HG03460 (cell line): ENCODE data around the gene FLNC.

Experiments used
- ATAC-seq: cut with Tn5 transposase; IDR thresholded peaks from one replicate; pipeline ENCODE4 v1.9.1; 2021; ENCODE audit not compliant: unreplicated experiment

The FLNC gene

DNA sequence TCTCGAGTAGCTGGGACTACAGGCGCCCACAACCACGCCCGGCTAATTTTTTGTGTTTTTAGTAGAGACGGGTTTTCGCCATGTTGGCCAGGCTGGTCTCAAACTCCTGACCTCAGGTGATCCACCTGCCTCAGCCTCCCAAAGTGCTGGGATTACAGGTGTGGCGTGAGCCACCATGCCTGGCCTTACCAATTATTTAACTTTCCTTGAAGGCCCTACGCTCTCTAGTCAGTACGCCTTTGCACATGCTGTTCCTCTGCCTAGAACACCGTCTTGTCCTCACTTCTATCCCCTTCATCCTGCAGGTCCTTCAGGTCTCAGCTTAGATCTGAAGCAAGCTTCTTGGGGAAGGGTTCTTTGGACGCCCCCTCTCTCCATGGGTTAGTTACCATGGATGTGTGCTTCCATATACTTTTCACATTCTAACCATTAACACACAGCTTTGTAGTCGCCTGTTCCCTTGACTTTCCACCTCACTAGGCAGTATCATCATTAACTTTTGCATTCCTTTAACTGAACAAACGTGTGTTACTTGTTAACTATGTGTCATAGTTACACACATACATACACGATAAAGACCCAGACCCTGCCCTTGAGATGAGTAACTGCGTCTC is 31.9 kb downstream of the FLNC start:
- no peak for ATAC-seq

DNA sequence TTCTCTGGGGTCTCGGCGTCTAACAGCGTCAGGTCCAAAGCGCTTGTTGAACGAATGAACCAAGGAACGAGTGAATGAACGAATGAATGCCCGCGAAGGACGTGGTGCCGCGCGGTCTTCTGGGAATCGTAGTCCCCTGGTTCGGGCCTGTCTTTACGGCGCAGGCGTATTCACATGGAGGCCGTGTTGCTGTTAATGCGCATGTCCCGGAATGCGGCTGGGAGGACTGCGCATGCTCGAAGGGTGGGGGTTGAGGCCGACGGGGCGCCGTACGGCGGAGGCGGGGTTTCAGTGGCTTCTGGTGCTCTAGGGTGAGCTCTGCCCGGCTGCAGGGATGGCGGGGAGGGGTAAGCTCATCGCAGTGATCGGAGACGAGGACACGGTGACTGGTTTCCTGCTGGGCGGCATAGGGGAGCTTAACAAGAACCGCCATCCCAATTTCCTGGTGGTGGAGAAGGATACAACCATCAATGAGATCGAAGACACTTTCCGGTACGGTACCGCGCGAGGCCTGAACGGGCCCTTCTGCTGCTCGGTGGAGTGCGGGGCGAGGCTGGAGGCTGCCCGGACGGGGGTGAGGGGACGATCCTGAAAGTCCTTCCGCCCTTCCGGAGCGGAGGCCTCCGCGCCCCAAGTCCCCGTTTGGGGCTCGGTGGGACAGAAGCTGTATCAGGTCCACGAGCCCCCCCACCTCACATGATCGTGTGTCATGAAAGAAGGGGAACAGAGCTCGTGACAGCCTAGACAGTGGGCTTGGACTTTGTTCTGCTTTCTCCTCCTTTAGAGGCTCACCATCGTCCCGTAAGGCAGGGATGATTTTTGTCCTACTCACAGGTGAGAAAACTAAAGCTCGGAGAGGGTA is 32.6 kb downstream of the FLNC start, which contains the start of gene ATP6V1F:
Gene ATP6V1F, plus strand, starts transcription at position 286 of the 862 bp plus-strand sequence. Its CDS starts 49 bp downstream, at position 335.
- peak; percentile 83 for ATAC-seq

DNA sequence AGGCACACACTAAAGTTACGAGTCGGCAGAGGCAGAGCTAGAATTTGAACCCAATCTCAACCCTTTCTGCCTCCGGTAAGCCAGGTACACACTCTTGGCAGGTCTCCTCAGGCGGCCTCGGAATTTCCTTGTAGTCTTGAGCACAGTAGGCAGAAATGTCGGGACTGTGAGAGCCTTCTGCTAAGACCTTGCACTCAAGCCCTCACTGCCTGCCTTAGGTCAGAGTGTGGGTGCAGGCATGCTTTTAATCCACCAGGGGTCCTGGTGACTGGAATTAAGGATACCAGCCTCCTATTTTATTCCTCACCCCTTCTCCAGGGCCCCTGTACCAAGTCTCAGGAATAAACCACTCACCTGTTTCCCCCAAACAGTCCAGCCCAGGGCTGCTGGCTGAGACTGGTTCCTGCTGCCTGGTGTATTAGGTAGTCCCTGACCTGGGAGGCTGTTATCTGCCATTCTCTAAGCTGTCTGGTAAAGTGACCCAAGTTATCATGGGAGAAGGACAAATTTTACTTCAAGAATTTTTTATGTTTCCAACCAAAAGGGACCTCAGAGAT is 33.3 kb downstream of the FLNC start:
- peak; percentile 39 for ATAC-seq

DNA sequence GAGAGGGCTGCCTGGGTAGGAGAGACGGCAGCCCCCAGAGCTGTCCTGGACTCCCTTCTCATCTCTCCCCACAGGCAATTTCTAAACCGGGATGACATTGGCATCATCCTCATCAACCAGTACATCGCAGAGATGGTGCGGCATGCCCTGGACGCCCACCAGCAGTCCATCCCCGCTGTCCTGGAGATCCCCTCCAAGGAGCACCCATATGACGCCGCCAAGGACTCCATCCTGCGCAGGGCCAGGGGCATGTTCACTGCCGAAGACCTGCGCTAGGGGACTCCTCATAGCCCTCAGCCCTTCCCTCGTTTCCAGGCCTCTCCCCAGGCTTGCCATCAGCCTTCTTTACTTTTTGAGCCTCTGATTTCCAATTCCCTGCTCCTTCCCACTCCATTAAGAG is 35.1 kb downstream of the FLNC start:
- no peak for ATAC-seq

DNA sequence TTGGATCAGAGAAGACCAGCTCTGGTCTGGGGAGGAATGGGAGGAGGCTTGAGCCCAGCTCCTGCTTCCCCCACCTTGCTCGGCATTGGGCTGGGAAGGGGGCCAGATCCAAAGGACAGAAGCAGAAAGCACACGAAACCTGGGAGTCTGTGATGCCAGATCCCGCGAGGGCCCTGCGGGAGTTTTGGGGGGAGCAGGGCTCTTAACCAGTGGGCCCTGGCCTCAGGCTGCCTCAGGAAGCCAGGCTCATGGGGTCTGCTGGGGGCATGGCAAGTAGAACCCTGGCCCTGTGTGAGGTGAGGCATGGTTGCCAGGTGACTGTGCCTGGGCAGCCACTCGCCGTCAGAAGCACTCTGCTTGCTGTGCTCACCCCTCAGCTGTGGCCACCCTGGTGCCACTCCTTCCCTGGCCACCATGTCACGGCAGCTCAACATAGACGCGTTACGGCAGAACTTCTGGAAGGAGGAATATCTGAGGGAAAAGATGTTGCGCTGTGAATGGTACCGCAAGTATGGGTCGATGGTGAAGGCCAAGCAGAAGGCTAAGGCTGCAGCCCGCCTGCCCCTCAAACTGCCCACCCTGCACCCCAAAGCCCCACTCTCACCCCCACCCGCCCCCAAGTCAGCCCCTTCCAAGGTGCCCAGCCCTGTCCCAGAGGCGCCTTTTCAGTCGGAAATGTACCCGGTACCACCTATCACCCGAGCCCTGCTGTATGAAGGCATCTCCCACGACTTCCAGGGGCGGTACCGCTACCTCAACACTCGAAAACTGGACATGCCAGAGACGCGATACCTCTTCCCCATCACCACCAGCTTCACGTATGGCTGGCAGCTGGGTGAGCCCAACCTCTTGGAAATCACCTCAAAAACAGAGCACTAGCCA is 36.0 kb downstream of the FLNC start:
- ATAC-seq: no peak

DNA sequence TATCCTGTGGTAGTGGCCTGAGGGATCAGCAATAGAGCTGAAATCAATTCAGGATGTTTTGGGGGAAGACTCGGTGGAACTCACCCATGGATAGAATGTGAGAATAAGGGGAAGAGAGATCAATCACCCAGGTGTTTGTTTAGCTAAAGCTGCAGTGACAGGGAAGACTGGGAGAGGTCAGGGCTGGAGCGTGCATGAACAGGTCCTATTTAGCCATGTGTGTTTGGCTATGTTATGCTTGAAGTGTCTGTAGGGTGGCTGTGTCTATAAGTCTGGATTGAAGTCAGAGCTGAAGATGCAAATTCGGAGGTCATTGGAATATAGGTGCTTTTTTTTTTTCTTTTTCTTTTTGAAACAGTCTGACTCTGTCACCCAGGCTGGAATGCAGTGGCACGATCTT is 37.0 kb downstream of the FLNC start:
- ATAC-seq: no peak

DNA sequence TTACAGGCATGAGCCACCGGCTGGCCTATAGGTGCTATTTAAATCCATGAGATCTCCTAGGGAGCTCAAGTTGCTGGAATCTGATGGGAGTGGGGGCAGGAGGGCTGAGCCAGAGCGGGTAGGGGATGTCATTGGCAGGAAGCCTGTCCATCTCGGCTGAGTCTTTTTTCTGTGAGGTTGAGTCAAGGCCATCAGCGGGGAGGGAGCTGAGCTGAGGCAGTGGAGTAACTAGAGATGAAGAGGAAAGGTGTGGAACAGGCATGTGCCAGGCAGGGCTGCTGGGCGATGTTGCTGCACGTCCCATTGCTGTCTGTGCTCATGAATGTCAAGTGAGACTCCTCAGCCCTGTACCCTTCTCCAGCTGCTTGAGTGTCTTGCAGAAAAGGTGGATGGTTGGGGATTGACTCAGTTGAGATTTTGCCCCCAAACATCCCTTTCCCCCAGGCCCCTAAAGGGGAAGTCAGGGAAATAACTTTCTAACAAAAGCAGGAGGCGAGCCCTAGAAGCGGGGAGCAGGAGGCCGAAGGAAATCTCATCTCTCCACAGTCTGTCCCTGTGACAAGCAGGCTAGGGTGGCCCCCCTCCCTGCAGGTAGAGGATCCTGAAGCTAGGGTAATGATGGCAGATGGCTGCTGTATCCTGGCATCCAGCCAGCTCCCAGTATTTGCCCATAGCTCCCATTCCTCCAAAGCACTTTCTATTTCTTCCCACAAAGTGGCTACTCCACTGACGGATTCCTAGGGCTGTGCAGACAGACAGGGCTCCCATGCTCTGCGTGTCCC is 37.8 kb downstream of the FLNC start:
- no peak for ATAC-seq

DNA sequence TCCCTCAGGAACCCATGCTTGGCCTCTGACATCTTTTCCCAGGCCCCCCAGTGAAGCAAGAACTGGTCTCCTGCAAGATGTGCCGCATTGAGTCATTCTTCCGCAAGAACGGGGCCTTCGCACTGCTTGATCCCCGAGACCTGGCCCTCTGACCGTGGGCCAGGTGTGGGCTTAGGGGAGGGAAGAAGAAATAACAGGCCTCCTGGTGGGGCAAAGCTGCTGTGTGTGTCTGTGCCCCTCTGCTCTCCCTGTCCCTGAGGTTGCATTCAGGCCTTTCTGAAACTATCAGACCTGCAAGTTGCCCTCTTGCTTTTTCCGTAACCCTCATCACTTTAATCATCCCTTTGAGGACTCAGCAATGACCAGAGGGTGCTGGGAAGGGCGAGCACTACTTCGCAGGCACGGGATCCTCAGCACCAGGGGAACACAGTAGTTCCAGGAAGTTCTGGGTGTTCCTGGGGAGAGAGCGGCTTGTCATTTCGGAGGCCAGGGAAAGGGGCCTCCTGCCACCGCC is 38.5 kb downstream of the FLNC start:
- ATAC-seq: no peak

DNA sequence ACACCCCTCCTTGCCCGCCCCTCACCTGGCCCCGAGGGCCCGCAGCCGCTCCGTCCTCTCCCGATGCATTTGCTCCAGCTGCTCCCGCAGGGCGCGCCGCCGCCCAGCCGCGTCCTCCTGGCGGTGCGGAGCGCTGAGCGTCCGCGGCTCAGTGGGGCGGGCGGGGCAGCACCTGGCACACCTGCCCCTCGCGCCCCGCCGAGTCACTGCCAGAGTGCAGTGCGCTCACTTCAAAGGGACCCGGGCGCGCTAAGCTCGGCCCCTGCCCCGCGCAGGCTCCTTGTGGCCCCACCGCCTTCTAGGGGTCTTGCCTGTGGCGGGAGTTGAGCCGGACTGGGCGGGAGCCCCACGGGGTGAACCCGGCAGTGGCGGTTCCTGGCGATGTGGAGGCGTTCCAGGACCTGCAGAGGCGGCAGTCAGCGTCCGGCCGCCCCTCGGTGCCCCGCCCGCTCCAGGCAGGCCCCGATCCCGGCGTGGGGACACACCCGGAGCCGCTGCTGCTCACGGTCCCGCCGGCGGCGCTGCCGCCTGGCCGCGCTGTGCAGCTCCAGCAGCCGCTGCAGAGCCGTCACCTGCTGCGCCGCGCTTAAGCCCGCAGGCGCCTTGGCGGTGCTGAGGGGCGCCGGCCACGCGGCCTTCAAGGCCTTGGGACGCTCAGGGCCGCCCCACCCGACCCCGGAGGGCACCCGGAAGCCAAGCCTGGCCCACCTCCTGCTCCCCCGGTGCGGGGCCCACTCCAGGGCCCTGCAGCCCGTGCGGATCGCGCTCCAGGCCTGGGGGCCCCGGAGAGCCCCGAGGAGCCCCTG is 39.1 kb downstream of the FLNC start:
- no peak for ATAC-seq

DNA sequence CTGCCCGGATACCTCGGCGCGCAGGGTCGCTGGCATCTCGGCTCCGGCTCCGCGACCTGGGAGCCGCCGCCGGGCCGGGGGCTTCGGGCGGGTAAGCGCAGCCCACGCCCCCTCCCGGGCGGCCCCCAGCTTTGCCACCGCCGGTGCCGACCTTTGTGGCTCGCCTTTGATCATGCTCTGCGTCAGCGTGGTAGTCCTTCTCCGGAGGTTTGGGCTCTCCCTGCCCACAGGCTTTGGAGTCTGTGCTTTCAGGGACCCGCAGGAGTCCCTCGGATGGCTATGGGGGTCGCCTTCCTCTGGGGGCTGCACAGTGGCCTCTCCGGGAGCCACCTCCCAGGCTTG is 39.7 kb downstream of the FLNC start:
- no peak for ATAC-seq

DNA sequence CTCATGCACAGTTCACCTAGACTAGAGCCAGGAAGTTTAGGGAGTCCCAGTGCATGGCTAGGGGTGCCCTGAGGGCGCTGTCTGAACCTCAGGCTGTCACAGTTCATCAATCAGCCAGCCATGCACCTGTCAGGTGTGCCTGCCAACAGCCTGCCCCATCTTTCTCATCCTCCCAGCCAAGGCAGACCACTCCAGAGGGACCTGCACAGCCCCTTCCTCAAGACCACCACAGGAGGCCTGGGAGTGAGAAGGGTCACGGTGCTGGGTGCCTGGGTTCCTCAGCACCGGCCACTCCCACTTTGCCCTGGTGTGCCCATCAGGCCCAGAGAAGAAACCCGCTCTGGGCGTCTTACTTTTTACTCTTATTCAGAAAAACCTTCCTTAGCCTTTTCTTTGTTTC is 40.8 kb downstream of the FLNC start:
- ATAC-seq: no peak

DNA sequence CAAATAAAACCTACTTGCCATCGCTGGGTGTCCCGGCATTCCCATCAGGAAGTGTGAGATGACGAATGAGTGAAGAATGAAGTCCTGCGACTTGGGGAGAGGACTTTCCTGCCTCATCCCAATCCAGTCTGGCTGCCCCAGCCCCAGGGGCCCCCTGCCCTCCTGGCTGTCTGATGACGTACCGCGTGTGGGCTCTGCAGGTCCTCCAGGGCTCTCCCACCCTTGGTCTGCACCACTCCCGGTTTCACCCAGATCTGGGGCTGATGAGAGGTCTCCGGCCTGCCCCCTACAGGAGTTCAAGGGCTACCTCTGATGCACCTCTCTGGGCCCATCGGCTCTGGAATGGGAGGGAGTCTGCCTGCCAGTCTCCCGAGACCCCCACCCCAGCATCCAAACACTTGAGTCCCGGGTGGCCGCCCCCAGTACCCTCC is 42.2 kb downstream of the FLNC start:
- ATAC-seq: no peak

DNA sequence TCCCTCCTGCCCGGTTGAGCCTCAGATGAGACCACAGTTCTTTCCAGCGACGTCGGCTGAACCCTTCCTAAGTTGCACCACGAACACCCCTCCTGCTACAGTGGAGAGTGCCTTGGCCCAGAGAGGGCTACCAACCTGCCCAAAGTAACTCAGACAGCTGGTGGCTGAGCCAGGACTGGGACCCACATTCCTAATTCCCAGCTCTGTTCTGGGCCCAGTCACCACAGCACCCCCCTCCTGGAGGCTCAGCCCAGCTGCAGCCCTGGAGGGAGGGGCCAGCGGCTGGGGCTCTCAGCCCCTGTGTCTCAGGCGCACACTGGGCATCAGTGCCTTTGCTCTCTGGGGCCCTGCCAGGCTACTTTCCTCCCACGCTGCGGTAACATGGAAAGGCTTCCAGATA is 43.0 kb downstream of the FLNC start:
- ATAC-seq: no peak

DNA sequence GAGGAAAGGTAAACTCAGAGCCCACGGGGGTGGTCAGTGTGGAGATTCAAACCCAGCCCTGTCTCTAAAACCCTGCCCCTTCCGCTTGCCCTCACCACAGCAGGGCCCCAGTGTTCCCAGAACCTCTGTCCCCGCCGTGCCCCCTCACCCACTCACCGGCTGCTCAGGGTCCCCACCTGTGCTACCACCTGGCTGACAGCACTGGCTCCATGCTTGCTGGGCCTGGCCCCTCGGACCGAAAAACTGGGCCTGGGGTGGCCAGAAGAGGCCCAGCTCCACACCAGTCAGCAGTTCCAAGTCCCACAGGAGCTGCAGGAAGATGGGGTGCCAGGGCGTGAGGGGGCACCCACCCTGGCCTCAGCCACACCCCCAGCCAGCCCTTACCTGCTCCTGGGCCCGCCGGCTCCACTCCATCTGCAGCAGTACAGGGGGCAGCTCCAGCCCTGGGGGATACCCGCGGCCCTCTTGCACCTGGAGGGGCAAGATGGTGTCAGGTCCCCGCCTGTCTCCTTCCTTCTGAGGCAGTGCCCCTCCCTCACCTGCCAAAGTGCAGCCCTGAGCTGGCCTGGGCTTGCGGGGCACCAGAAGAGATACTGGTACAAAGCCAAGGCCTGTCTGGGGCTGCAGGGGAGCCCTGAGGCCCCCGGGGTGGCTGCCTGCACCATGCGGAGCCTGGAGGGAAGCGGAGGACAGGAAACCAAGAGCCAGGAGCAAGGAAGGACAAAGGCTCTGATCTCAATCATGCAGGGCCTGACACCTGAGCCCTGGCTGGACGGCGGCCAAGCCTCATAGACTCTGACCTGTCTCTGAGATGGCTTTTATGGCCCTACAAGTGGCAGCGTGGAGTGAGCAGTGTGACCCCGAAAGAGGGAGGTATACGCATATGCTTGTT is 44.2 kb downstream of the FLNC start:
- no peak for ATAC-seq

DNA sequence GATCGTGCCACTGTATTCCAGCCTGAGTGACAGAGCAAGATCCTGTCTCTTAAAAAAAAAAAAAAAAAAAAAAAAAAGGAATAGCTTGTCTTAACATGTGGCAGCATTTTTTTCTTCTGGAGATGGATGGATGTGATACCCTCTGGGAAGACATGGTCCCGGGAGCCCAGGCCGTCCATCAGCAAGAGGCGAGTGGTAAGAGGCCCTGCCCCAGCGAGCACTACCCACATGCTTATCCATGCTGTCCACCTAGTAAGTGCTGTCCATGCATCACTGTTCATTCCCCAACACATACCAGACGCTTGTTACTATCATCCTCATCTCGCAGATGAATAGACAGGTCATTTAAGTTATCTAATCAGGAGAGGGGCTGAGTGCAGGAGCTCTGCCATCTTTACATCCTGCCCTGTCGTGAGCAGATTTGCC is 45.3 kb downstream of the FLNC start:
- no peak for ATAC-seq

DNA sequence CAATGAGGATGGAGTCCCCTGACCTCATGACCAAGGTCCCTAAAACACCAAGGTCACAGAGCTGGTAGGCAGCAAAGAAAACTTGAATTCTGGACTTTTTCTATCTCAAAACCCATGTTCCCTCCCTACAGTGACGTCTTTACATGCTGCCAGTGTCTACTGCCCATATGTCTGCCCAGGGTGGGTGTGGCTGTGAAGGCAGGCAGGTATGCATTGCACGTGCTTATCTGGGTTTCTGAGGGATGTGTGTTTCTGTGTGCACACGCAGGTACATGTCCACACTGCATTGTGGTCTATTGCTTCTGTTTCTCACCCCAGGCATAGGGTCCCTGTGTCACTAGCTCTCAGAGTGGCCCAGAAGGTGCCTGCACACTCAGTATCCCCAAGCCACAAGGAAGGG is 45.9 kb downstream of the FLNC start:
- ATAC-seq: no peak

DNA sequence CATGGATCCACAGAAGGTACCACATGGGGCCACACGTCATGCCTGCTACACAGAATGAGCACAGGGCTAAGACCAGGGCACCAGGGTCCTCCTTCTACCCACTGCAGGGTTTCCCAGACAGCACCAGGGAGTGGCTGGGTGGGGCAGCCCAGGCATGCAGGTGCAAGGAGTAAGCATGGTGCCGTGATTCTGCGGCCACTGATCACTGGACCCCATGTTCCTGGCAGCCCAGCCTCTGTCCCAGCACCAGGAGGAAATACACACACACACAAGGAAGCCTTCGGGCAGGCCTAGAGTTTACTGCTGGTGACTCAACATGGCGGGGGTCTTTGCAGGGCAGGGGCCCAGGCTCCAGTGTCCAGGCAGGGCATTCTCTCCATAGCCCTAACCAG is 46.4 kb downstream of the FLNC start:
- ATAC-seq: no peak

DNA sequence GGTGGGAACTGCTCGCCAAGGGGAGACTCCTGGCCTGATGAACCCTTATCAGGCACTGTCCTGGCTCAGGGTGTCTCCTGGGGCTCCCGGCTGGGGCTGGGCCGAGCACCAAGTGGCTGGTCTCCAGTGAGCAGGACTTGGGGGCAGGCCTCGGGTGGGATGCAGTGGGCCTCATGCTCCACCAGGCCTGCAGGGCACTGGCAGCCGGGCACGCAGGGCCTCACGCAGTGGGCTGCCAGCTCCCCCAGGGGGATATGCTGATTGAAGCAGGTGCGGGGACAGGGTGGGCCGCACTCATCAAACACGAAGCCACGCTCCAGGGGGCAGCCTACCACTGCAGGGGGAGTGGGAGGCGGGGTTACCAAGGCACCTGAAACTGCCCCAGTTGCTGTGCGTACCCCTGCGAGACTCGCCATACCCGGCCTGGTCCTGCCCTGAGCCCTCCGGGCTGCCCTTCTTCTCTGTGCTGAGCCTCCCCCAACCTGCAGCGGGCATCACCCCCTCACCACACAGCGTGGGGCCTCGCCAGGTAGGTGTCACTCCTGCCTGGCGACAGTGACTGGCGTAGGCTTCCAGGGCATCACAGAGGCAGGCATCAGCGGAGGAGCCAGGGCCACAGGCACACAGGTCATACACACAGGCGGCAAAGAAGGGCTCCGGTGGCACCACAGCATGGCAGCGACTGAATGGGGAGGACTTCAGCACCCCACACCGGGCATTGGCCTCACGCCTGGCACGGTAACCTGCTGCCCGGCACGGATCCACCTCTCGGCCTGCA is 47.0 kb downstream of the FLNC start:
- ATAC-seq: no peak
